Epithelial cell of proximal tubule (primary cell): ENCODE results near the gene FKBP6. TPM values are rescaled to one million over a fixed set of nuclear protein-coding genes. Genes with fewer than 3 reads are reported as not detected.
"Not testable (repeated sequence)": the region's sequence is repeated elsewhere in the genome, so short reads cannot be mapped to it uniquely, and the experiment has no call there.

Source experiments
- DNase-seq: peaks from one replicate; pipeline ENCODE4 v3.0.0-alpha.2; 2011; ENCODE audit warnings: low read depth
- H3K4me3 ChIP-seq: 2 replicates; pipeline ENCODE4 v1.5.1; 2011; ENCODE audit warnings: low read depth, mild to moderate bottlenecking, low read length
- total RNA-seq: library from RNA; depleted of rRNA; stranded (reverse); fragments of >200 nt; gene quantifications from 2 replicates; pipeline ENCODE4 v1.2.3, GENCODE V29; 2015
- TF ChIP-seq, protein P1 (sequence below): conservative IDR thresholded peaks from 2 replicates; pipeline ENCODE4 v1.5.1; 2012; ENCODE audit warnings: low read depth, mild to moderate bottlenecking, low read length

The FKBP6 gene
- total RNA-seq, 1 donor from 2014 or later = not detected

DNA sequence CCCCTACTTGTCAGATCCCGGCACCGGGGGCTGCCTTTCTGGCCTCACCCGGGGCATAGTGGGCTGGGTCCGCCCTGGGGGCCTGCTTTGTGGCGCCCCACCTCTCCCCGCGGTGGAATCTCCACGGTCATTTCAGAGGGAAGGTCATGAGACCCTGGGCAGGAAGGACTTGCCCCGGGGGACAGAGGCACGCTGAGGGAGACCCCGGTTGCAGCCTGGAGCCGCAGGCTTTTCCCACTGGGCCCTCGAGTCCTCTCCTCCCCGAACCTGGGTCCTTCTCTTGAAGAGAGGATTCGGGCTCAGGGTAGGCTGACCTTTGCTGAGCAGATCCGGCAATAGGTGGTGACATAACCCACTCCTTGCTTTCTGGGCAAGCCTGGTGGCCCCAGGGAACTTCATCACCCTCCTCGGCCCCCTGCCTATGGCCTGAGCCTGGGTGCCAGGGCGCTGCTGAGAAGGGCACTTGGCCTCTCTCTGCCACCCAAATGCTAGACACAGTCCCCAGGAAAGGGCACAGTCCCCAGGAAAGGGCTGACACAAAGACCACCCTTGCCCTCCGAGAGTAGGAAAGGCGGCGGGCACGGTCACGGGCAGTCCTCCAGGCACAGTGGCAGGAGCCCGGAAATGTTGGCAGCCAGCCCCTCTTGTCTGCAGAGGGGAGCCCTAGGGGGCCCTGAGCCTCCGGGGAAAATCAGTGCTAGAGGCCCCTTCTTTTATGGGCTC is 36.2 kb downstream of the FKBP6 start:
- DNase-seq = no peak
- no peak overlapping the region for H3K4me3 ChIP-seq
- TF ChIP-seq, protein P1, sequence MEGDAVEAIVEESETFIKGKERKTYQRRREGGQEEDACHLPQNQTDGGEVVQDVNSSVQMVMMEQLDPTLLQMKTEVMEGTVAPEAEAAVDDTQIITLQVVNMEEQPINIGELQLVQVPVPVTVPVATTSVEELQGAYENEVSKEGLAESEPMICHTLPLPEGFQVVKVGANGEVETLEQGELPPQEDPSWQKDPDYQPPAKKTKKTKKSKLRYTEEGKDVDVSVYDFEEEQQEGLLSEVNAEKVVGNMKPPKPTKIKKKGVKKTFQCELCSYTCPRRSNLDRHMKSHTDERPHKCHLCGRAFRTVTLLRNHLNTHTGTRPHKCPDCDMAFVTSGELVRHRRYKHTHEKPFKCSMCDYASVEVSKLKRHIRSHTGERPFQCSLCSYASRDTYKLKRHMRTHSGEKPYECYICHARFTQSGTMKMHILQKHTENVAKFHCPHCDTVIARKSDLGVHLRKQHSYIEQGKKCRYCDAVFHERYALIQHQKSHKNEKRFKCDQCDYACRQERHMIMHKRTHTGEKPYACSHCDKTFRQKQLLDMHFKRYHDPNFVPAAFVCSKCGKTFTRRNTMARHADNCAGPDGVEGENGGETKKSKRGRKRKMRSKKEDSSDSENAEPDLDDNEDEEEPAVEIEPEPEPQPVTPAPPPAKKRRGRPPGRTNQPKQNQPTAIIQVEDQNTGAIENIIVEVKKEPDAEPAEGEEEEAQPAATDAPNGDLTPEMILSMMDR = no peak

GRCh38 chr7:73366127-73366526 is 38.2 kb downstream of the FKBP6 start:
- DNase-seq = no peak
- TF ChIP-seq, protein P1 = no peak
- H3K4me3 ChIP-seq = no peak overlapping the region

GRCh38 chr7:73366990-73367389 is 39.0 kb downstream of the FKBP6 start:
- TF ChIP-seq, protein P1 = no peak
- H3K4me3 ChIP-seq = no peak overlapping the region
- DNase-seq = no peak

GRCh38 chr7:73369009-73369408 is 41.0 kb downstream of the FKBP6 start:
- TF ChIP-seq, protein P1 = no peak
- DNase-seq = no peak
- H3K4me3 ChIP-seq = no peak overlapping the region

DNA sequence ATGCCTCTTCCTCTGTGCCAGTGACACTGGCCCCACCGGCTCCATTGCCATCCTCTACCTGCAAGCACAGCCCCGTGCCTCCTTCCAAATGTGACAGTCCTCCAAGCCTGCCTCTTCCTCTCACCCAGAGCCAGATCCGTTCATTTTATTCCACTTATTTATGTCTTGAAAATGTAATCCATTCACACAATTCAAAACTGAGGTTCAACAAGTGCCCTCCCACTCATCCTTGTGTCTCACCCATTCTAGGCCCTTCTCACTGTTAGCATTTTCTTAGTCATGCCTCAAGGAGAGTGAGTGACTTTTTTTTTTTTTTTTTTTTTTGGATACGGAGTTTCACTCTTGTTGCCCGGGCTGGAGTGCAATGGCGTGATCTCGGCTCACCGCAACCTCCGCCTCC is 41.7 kb downstream of the FKBP6 start:
- no peak overlapping the region for H3K4me3 ChIP-seq
- TF ChIP-seq, protein P1 = no peak
- no peak for DNase-seq

DNA sequence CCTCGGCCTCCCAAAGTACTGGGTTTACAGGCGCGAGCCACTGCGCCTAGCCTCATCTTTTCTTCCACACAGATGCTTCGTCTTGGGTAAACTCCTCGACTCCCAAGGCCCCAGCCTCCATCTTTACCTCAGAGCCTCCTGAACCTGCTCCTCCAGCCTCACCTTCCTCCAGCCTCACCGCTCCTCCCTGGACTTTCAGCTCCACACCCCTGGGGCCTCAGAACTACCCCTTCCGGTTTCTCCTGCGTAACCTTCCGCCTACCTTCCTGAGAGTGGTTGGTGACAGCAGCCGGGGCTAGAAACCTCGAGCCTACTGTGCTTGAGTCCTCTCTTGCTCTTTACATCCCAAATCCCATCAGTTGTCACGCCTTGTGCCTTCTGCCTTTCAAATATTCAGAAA is 45.8 kb downstream of the FKBP6 start:
- TF ChIP-seq, protein P1 = no peak
- DNase-seq = no peak
- no peak overlapping the region for H3K4me3 ChIP-seq

DNA sequence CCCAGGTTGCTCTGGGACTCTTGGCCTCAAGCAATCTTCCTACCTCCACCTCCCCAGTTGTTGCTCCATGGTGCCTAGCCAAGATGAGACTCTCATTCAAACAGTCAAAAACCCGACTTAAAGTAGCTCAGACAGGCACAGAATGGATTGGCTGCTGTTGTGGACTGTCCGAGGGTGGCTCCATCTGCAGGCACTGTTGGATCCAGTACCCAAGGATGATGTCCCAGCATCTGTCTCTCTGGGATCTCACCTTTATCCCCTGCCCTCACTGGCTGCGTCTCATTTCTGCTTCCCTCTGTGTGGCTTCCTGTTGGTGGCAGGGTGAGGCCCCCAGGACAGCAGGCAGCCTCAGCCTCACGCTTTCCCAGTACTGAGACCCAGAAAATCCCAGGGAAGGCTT is 48.3 kb downstream of the FKBP6 start:
- H3K4me3 ChIP-seq, DNase-seq: not testable (repeated sequence)
